Keratinocyte (primary cell): ENCODE results near the gene TNNT3. TPM values are rescaled to one million over a fixed set of nuclear protein-coding genes. Genes with fewer than 3 reads are reported as not detected.

Source experiments
- DNase-seq: peaks from one replicate; pipeline ENCODE4 v3.0.0-alpha.2; 2011; ENCODE audit warnings: low read depth, missing footprints, low spot score
- FAIRE-seq: peaks from 2 replicates; lab custom pipeline; 2011; peaks lifted over from hg19 to GRCh38; lab: Jason Lieb, UNC
- H2AFZ ChIP-seq: 2 replicates; pipeline ENCODE4 v1.6.0; 2012; ENCODE audit warnings: low read length, control low read depth, inconsistent platforms; ENCODE audit not compliant: control insufficient read depth
- H3K27ac ChIP-seq: 2 replicates; pipeline ENCODE4 v1.5.1; 2011; ENCODE audit warnings: low read length; ENCODE audit not compliant: control insufficient read depth, insufficient read depth
- H3K27me3 ChIP-seq: 3 replicates; pipeline ENCODE4 v1.6.0; 2011; ENCODE audit warnings: low read length; ENCODE audit not compliant: control insufficient read depth, insufficient read depth; ENCODE audit errors: extremely low read depth
- H3K36me3 ChIP-seq, 2 experiments: 2 replicates in 1 of 2; 3 replicates in 1 of 2; pipeline ENCODE4 v1.5.1; 2011; ENCODE audit warnings: low read length in 2 of 2, mild to moderate bottlenecking in 1 of 2; ENCODE audit not compliant: control insufficient read depth in 2 of 2, insufficient read depth in 2 of 2; ENCODE audit errors: extremely low read depth in 1 of 2
- H3K4me1 ChIP-seq: 3 replicates; pipeline ENCODE4 v1.5.1; 2011; ENCODE audit warnings: low read length; ENCODE audit not compliant: control insufficient read depth, insufficient read depth; ENCODE audit errors: extremely low read depth
- H3K4me2 ChIP-seq: 3 replicates; pipeline ENCODE4 v1.6.0; 2011; ENCODE audit warnings: low read depth, low read length; ENCODE audit not compliant: control insufficient read depth, insufficient read depth; ENCODE audit errors: extremely low read depth
- H3K4me3 ChIP-seq, 3 experiments: fragments of 200-600 bp in 1 of 3; sonication (generic) in 1 of 3; 2 replicates in 2 of 3; 3 replicates in 1 of 3; pipeline ENCODE4 v1.5.1; 2011 to 2016; ENCODE audit warnings: low read length in 3 of 3, mild to moderate bottlenecking in 3 of 3, control low read depth in 2 of 3, inconsistent platforms in 1 of 3, low read depth in 1 of 3, mixed read lengths in 1 of 3, mixed run types in 1 of 3, moderate library complexity in 1 of 3; ENCODE audit not compliant: control insufficient read depth in 2 of 3, insufficient read depth in 2 of 3; ENCODE audit errors: extremely low read depth in 1 of 3
- H3K79me2 ChIP-seq: 2 replicates; pipeline ENCODE4 v1.6.0; 2012; ENCODE audit warnings: low read length; ENCODE audit not compliant: control insufficient read depth, insufficient read depth
- H3K9ac ChIP-seq: 3 replicates; pipeline ENCODE4 v1.6.0; 2011; ENCODE audit warnings: low read length; ENCODE audit not compliant: control insufficient read depth, insufficient read depth; ENCODE audit errors: extremely low read depth
- H3K9me1 ChIP-seq: 3 replicates; pipeline ENCODE4 v1.6.0; 2011; ENCODE audit warnings: low read length; ENCODE audit not compliant: control insufficient read depth, insufficient read depth; ENCODE audit errors: extremely low read depth
- H3K9me3 ChIP-seq: 2 replicates; pipeline ENCODE4 v1.5.1; 2012; ENCODE audit warnings: low read depth, low read length; ENCODE audit not compliant: control insufficient read depth
- H4K20me1 ChIP-seq: 3 replicates; pipeline ENCODE4 v1.6.0; 2011; ENCODE audit warnings: low read length; ENCODE audit not compliant: control insufficient read depth, insufficient read depth; ENCODE audit errors: extremely low read depth
- CTCF ChIP-seq, 3 experiments: IDR thresholded peaks in 1 of 3; conservative IDR thresholded peaks in 1 of 3; optimal IDR thresholded peaks in 1 of 3; 2 replicates in 2 of 3; 3 replicates in 1 of 3; pipeline versions ENCODE3 to v1.5.1; 2011; ENCODE audit warnings: low read length in 3 of 3, mild to moderate bottlenecking in 3 of 3, moderate library complexity in 2 of 3, control low read depth in 1 of 3, inconsistent platforms in 1 of 3; ENCODE audit not compliant: insufficient read depth in 2 of 3; ENCODE audit errors: extremely low read depth in 1 of 3
- EZH2 ChIP-seq: IDR thresholded peaks from one replicate; pipeline ENCODE4 v1.6.1; 2012; ENCODE audit warnings: inconsistent platforms, mild to moderate bottlenecking, low read length, moderate library complexity
- dilution Hi-C: fragments of 300-500 bp; cut with MboI; formaldehyde crosslinking; loops from one replicate; pipeline ENCODE4 v1.7.0; 2020; ENCODE audit warnings: low sequenced_read_pairs; ENCODE audit not compliant: extremely low pct_ligation_motif_present
- polyA plus RNA-seq, 5 experiments: library from polyadenylated mRNA; depleted of rRNA in 3 of 5; stranded (reverse) in 3 of 5; stranded (forward) in 1 of 5; unstranded in 1 of 5; fragments of >200 nt; gene quantifications; 1 replicate in 1 of 5; 2 replicates in 3 of 5; 3 replicates in 1 of 5; pipeline versions ENCODE4 v1.2.1 to v1.2.3, GENCODE V29; 2011 to 2012; ENCODE audit warnings: missing spikeins in 2 of 5, low read depth in 1 of 5, low replicate concordance in 1 of 5

TNNT3 gene
- polyA plus RNA-seq, 1 donor (not counting 4 experiments of a cell fraction or from before 2014, with no cell fraction given), result 0.09 TPM

- TF ChIP-seq EZH2 (no peak), CTCF (optimal IDR thresholded peaks at IDR 0.05 in 1 of 3, IDR thresholded peaks at IDR 0.05 in 1 of 3, conservative IDR thresholded peaks at IDR 0.05 in 1 of 3; ENCODE audit: extremely low read depth in 1 of 3, insufficient read depth in 2 of 3, low read length in 3 of 3) (no peak)
- FAIRE-seq (no peak), DNase-seq (no peak)
- H3K36me3 ChIP-seq, result no peaks in the 10 kb centered on the region
- no peak overlapping the region for H3K9ac ChIP-seq
- no peak overlapping the region for H3K4me2 ChIP-seq
- no peaks in the 10 kb centered on the region for H3K9me1 ChIP-seq
- H2AFZ ChIP-seq, result no peak overlapping the region
- dilution Hi-C loops, result no loop called here
- H3K4me1 ChIP-seq, result no peaks in the 10 kb centered on the region
- H3K9me3 ChIP-seq, result no peaks in the 10 kb centered on the region
- H3K27me3 ChIP-seq, result no peaks in the 10 kb centered on the region
- no peak overlapping the region for H3K4me3 ChIP-seq
- H3K27ac ChIP-seq, result no peak overlapping the region
- no peaks in the 10 kb centered on the region for H4K20me1 ChIP-seq
- H3K79me2 ChIP-seq, result no peaks in the 10 kb centered on the region
Observed at GRCh38 chr11:1988174-1988573, 68.7 kb downstream of the TNNT3 start.

Other genes starting within 250 kb of the TNNT3 start
- gene KRTAP5-6, start 222.5 kb upstream of the TNNT3 start, polyA plus RNA-seq, result not detected in 3 replicates
- gene IFITM10, start 169.1 kb upstream of the TNNT3 start, polyA plus RNA-seq, result 0.03 to 0.18 TPM (median 0.14 TPM) in 3 replicates
- 152 to 353 TPM (median 215 TPM) in 3 replicates for gene CTSD, start 155.8 kb upstream of the TNNT3 start, polyA plus RNA-seq
- 19.3 to 26.4 TPM (median 22.3 TPM) in 3 replicates for gene SYT8, start 84.7 kb upstream of the TNNT3 start, polyA plus RNA-seq
- 7.5 to 10.7 TPM (median 9.4 TPM) in 3 replicates for gene TNNI2, start 80.7 kb upstream of the TNNT3 start, polyA plus RNA-seq
- gene LSP1, start 66.6 kb upstream of the TNNT3 start, polyA plus RNA-seq, result 0.94 to 1.5 TPM (median 0.95 TPM) in 3 replicates
- not detected in 3 replicates for gene PRR33, start 27.8 kb upstream of the TNNT3 start, polyA plus RNA-seq
- 56.4 to 84.2 TPM (median 68.2 TPM) in 3 replicates for gene MRPL23, start 27.6 kb downstream of the TNNT3 start, polyA plus RNA-seq
- gene H19, start 78.1 kb downstream of the TNNT3 start, polyA plus RNA-seq, result 1.9 to 26.9 TPM (median 15.6 TPM) in 3 replicates
- gene IGF2, start 219.7 kb downstream of the TNNT3 start, polyA plus RNA-seq, result 0.01 TPM in 2 of 3 replicates, not detected in the other
- not detected in 3 replicates for gene INS, start 241.5 kb downstream of the TNNT3 start, polyA plus RNA-seq